ENCODE data around the gene DTL. TPM values are rescaled to one million over a fixed set of nuclear protein-coding genes. Genes with fewer than 3 reads are reported as not detected.

Gene DTL
- total RNA-seq, 4 donors from 2014 or later: 0.06 to 0.17 (median 0.17) TPM; not detected in 1

DNA sequence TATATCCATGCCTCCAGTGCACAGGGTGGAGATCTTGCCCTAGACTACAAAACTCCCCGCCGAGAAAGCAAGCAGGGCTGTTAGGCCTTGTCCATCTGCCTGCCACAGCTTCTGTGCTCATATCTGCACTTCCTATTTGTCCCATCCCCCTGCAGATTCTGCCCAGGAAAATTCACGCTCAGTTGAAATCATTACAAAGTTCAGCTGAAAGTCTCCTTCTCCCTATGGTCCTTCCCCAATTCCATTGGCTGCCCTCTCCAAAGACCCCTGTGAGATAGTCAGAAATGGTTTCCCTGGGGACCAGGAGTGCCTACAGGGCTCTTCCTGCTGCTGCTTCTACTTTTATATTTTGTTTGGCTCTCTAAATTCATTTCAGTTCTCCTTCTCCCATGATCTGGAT lies 63.2 kb downstream of the DTL start:
- DNase-seq (ENCODE audit: extremely low spot score): no peak
- TF ChIP-seq, protein P1, sequence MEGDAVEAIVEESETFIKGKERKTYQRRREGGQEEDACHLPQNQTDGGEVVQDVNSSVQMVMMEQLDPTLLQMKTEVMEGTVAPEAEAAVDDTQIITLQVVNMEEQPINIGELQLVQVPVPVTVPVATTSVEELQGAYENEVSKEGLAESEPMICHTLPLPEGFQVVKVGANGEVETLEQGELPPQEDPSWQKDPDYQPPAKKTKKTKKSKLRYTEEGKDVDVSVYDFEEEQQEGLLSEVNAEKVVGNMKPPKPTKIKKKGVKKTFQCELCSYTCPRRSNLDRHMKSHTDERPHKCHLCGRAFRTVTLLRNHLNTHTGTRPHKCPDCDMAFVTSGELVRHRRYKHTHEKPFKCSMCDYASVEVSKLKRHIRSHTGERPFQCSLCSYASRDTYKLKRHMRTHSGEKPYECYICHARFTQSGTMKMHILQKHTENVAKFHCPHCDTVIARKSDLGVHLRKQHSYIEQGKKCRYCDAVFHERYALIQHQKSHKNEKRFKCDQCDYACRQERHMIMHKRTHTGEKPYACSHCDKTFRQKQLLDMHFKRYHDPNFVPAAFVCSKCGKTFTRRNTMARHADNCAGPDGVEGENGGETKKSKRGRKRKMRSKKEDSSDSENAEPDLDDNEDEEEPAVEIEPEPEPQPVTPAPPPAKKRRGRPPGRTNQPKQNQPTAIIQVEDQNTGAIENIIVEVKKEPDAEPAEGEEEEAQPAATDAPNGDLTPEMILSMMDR (IDR thresholded peaks at IDR 0.05): no peak
- TF ChIP-seq EP300 (IDR thresholded peaks at IDR 0.05) (no peak), POLR2AphosphoS5 (IDR thresholded peaks at IDR 0.05) (no peak), POLR2A (IDR thresholded peaks at IDR 0.05; ENCODE audit: low read depth) (no peak)
- intact Hi-C loops (cut with DNase I): no loop called here
- no peaks in the 10 kb centered on the region for H3K36me3 ChIP-seq
- H3K4me1 ChIP-seq: no peaks in the 10 kb centered on the region
- 90% methylated on average over 3 of the region's 3 CpGs for WGBS
- H3K4me3 ChIP-seq: no peak overlapping the region
- no peaks in the 10 kb centered on the region for H3K9me3 ChIP-seq
- H3K27ac ChIP-seq (replicated peaks in 1 of 4): no peak overlapping the region
- no peaks in the 10 kb centered on the region for H3K27me3 ChIP-seq

DNA sequence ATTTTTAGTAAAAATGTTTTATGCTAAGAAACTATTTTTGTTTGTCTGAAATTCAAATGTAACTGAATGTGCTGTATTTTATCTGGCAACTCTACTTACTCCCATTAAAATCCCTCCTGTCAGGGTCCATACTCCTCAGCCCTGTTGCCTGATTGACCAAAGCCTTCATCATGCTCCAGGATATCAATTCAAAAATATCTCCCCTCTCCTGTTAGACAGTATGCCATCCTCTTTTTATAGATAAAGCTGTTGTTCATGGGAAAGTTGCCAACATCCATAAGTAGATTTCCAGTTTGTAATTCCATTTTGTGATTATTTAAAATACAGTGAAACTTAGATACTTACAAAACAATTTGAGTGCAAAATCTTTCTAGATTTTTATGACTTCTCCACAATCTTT lies 65.7 kb downstream of the DTL start:
- TF ChIP-seq POLR2A (IDR thresholded peaks at IDR 0.05; ENCODE audit: low read depth) (no peak), POLR2AphosphoS5 (IDR thresholded peaks at IDR 0.05) (no peak), EP300 (IDR thresholded peaks at IDR 0.05) (no peak)
- TF ChIP-seq, protein P1 (IDR thresholded peaks at IDR 0.05): no peak
- no peak for DNase-seq (ENCODE audit: extremely low spot score)
- Histone ChIP-seq H3K4me3 (no peak overlapping the region), H3K36me3 (no peaks in the 10 kb centered on the region), H3K4me1 (peaks cover 0 to 12% (median 6%) of the 10 kb centered on the region in 4 donors), H3K27ac (replicated peaks in 1 of 4) (no peak overlapping the region), H3K27me3 (no peaks in the 10 kb centered on the region), H3K9me3 (no peaks in the 10 kb centered on the region)
- intact Hi-C loops (cut with DNase I): no loop called here

DNA sequence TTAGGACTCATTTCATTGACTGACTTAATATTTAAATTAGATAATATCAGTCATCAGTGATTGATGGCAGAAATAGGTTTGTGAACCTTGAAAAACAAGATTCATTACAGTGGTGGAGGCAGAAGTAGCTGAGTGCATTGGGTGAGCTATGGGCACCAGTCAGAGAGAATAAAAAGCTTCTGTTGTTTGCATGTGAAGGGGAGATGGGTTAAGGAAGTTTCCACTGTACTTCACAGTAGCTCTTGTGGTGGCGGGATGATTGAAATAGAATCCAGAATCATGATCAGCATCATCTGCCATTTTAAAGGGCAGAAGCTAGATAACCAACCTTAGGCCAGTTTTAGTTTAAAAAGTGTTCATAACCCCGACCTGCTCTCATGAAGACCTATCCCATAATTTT lies 66.2 kb downstream of the DTL start:
- no peaks in the 10 kb centered on the region for H3K36me3 ChIP-seq
- no peaks in the 10 kb centered on the region for H3K9me3 ChIP-seq
- no peaks in the 10 kb centered on the region for H3K27me3 ChIP-seq
- H3K4me1 ChIP-seq: peaks cover 0 to 15% (median 6%) of the 10 kb centered on the region in 4 donors
- intact Hi-C loops (cut with DNase I): no loop called here
- H3K4me3 ChIP-seq: no peak overlapping the region
- no peak for DNase-seq (ENCODE audit: extremely low spot score)
- 100% methylated on average over 2 of the region's 2 CpGs for WGBS
- no peak for TF ChIP-seq POLR2A (IDR thresholded peaks at IDR 0.05; ENCODE audit: low read depth)
- TF ChIP-seq EP300 (IDR thresholded peaks at IDR 0.05): no peak
- no peak for TF ChIP-seq POLR2AphosphoS5 (IDR thresholded peaks at IDR 0.05)
- TF ChIP-seq, protein P1 (IDR thresholded peaks at IDR 0.05): no peak
- no peak overlapping the region for H3K27ac ChIP-seq (replicated peaks in 1 of 4)

DNA sequence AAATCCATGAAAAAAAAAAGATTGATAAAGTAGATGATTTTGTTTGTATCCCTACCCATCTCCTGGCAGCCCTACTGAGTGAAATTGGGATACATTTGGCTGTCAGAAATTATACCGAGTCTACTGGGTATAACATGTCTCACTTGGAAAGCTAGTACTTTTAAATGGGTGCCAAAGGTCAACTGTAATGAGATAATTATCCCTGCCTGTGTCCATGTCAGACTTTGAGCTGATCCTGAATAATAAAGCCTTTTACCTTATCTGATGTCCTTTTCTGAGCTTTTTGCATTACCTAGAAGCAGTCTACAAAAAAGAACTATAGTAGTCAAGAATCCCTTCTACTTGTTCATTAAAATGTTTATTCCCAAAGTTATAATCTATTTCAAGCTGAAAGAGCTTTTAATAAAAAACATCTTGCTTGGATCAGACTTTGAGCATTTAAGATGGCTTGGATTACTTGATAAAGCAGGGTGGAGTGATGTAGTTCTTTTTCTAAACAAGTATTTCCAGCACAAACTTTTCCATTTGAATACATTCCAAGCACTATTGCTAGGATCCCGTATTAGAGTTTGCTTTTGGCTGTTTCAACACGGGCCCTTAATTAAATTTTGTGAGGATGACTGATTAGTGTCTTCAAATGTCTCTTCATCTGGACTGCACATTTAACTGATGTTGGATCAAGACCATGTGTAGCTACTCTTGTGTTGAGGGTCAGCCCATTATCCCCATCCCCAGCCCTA lies 69.2 kb downstream of the DTL start:
- intact Hi-C loops (cut with DNase I): no loop called here
- Histone ChIP-seq H3K36me3 (no peaks in the 10 kb centered on the region), H3K27ac (replicated peaks in 1 of 4) (peak overlapping the region in 2 of 4 donors; percentile 0 to 1), H3K9me3 (no peaks in the 10 kb centered on the region), H3K27me3 (no peaks in the 10 kb centered on the region), H3K4me3 (no peak overlapping the region), H3K4me1 (peaks cover 0 to 15% (median 7%) of the 10 kb centered on the region in 4 donors)
- TF ChIP-seq POLR2AphosphoS5 (IDR thresholded peaks at IDR 0.05): no peak
- TF ChIP-seq, protein P1 (IDR thresholded peaks at IDR 0.05): no peak
- TF ChIP-seq EP300 (IDR thresholded peaks at IDR 0.05): no peak
- TF ChIP-seq POLR2A (IDR thresholded peaks at IDR 0.05; ENCODE audit: low read depth): no peak
- 35% methylated on average over 3 of the region's 3 CpGs for WGBS
- DNase-seq (ENCODE audit: extremely low spot score): no peak
